GM19351 (cell line): ENCODE measurements around the gene HS2ST1.

Source experiments
- ATAC-seq: cut with Tn5 transposase; IDR thresholded peaks from one replicate; pipeline ENCODE4 v1.9.1; 2021; ENCODE audit warnings: mild to moderate bottlenecking, moderate library complexity; ENCODE audit not compliant: unreplicated experiment

Gene HS2ST1

DNA sequence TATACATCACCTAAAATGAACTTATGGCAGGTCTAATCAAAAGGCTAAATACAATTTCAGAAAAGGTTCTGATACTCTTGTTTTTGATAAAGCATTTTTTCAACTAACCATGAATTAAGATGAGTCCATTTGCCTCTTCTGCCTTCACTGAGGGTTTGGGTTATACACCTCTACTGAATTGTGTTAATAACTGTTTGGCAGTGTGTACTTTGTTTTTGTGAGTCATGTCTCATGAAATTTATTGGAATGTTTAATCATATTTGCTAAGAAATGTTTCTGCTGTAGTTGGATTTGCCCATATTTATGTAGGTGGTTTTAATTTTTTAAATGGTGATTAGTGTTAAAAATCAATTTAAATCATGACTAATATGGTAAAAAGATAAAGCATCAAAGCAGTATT, 190.5 kb downstream of the HS2ST1 start:
- no peak for ATAC-seq

- no peak for ATAC-seq
Measured at GRCh38 chr1:87106144-87106543, 191.7 kb downstream of the HS2ST1 start.

GRCh38 chr1:87106867-87107266, 192.4 kb downstream of the HS2ST1 start:
- no peak for ATAC-seq

GRCh38 chr1:87108228-87108627, 193.8 kb downstream of the HS2ST1 start:
- no peak for ATAC-seq

DNA sequence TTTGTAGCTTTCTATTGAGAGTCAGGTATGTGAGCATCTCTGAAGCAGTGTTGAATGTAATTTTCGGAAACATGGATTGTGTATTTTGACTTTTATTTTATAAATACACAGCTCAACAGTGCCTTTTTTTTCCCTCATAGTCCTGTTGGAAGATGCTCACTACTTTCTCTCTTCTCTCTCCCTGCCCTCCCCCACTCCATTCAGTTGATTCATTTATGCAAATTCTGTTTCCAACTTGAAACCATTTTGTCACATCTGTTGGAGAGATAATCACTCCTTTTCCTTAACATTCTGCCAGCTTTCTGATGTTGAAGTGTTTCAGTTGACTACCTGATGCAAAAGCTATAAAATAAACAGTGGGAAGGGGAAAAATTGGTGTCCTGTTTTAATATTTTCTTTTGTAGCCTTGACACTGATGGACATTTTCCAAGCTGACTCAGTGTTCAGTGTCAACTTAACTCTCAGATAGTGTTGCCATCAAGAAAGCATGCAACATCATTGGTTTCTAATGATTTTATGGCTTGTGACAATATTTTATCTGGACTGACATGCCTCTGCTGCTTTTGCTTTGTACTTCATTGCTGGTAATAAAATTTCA, 194.5 kb downstream of the HS2ST1 start:
- no peak for ATAC-seq

DNA sequence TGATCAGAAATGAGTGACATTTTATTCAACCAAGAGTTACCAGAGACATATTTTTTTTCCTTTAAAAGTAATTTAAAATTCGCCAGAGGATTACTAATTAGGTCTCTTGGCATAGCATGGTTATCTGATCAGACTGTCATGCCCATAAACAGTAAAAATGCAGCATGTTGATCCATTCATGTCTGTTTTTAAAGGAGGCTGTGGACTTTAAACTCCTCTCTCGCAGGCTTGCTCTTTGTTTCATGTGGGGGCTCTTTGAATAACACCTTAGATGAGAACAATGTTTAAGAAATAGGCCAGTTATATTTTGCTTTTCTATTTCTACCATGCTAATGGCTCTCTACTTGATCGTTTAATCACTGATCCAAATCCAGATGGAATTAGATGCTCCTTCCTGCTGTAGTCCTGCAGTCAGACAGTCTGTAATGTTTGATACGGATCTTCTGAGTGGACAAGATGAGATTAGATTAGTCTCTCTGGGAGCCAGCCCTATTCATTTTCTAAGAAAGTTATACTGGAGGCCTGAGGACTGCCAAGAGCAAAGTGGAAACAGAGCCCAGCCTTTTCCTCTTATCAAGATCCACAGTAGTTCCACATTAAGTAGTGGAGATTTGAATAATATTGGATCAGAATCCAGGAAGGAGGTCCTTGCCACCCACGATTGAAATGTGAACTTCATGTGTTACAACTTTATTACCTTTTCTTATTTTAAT, 197.4 kb downstream of the HS2ST1 start:
- ATAC-seq = no peak

DNA sequence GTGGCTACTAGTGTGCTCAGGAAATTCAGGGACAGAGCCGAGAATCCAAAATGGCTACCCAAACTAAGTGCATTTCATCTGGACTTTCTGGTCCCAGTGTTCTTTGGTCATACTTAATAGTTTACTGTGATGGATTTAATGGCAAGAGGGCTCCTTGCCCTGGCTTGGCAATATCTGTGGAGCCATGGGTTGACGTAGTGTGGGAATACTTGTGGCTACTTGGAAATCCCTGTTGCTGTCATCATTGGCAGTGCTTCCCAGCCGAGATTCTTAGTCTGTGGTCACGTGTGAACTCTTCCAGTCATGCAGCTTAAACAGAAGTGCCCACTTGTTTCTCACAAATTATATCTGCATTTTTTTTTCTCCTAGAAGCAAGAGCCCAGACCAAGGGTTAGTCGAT, 198.9 kb downstream of the HS2ST1 start:
- ATAC-seq = no peak

DNA sequence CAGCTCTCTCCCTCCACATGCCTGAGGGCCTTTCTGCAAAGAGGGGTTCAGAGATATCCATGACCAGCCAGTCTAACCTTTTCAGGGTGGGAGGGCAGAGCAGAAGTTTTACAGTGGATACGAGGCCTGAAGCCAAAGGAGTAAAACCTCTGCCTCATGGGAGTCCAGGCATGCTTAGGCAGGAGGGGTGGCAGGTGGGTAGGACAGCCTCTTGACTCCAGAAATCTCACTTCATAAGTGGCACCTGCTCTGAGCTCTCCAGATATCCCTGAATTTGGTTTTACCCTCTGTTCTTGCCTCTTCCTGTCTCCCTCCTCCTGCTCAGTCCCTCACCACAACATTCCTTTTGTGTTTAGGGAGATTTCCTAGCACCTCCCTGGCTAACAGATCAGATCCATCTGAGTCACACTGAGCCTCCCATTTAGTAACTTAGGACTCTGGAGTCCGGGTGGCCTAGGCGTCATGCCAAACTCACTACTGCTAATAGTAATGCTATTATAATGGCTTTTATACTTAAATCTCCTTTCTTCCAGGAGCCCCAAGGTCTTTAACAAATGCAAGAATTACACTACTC, 201.0 kb downstream of the HS2ST1 start:
- no peak for ATAC-seq

- no peak for ATAC-seq
Measured at GRCh38 chr1:87115891-87116290, 201.5 kb downstream of the HS2ST1 start.

DNA sequence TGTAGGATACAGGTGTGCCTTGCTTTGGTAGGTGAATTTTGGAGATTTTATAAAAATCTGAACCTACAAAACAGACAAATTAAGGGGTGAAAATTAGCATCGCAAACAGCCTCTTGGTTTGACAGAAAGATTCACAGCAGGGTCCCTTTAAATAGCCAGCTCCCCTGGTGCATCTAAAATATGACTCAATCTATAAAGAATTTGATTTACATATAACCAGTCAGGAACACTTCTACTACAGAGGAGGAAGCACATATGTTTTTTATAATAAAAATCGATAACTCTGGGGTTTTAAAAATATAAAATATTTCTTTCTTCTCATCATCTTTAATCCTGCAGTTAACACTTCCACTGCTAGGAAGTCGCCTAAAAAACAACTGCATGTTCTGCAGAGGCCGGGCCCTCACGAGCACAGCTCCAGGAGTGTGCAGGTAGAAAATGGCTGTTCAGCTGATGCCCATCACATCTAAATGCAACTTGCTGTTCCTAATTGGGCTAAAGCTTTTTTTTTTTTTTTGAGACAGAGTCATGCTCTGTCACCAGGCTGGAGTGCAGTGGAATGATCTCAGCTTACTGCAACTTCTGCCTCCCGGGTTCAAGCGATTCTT, 203.4 kb downstream of the HS2ST1 start:
- ATAC-seq = no peak

DNA sequence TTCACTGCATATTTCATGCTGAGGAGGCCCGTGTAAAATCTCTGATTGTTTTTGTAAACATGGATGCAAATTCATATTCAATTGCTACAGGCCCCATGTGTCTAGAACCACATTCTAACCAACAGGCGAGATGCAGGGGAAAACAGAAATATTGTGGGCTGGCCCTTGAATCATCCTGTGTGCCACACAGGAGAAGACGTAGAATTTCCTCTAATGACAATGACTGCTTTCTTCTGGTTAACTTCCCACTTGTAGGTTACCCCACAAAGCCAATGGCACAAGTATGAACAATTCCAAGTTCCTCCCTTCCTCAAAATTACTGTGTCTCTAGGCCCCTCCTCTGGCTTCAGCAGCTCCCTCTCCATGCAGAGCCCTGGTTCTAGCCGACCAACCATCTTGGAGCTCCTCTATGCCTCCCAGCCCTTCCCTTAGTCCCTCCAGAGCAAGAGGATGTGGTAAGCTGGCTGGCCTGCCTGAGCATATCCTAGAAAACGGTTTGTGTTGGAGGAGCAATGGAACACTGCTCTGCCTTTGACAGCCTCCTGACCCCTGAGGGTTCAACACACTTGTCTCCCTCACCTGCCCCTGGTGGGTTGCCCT, 205.2 kb downstream of the HS2ST1 start:
- no peak for ATAC-seq

DNA sequence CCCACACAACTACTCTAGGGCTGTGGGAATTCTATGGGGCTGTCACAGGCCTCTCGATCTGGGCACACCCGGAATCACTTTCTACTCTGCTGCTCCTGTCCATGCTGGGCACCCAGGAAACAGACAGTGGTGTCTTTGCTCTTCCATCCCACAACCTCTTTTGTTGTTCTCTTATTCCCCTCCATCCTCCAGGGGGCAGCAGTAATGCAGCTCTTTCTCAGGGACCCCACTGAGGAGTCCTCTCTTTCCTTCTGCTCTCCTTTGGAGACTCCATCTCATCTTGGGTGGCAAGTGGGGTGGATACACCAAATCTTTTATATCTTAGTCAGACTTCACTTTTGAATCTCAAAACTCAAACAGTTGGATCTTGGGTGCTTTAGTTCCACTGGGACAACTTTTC, 206.3 kb downstream of the HS2ST1 start:
- ATAC-seq = no peak

GRCh38 chr1:87121711-87122163, 207.3 kb downstream of the HS2ST1 start:
- ATAC-seq = no peak

GRCh38 chr1:87122243-87122642, 207.8 kb downstream of the HS2ST1 start:
- no peak for ATAC-seq

GRCh38 chr1:87123610-87124009, 209.2 kb downstream of the HS2ST1 start:
- no peak for ATAC-seq

- ATAC-seq = no peak
Measured at GRCh38 chr1:87126886-87127505, 212.6 kb downstream of the HS2ST1 start.

- ATAC-seq = no peak
Measured at GRCh38 chr1:87127581-87127980, 213.1 kb downstream of the HS2ST1 start.

- no peak for ATAC-seq
Measured at GRCh38 chr1:87129038-87129437, 214.6 kb downstream of the HS2ST1 start.

DNA sequence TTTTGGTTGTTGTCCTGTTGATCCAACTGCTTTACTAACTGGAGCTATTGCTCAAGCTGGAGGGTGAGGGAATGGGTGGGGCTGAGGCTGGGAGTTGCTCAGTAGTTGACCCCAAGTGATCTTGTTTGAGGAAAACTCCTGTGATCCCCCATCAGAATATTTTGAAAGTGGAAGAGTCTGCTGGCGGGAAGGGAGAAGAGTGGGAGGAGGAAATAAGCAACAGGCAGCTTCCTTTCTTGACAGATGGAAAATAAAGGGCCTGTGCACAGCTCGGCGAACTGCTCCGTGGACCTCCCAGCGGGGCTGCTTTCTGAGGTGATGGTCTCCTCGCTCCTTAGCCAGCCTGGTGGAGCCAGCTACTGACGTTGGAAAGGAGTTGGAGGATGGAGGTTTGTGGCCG, 215.2 kb downstream of the HS2ST1 start:
- ATAC-seq = no peak

GRCh38 chr1:87130438-87130837, 216.0 kb downstream of the HS2ST1 start:
- ATAC-seq = no peak

DNA sequence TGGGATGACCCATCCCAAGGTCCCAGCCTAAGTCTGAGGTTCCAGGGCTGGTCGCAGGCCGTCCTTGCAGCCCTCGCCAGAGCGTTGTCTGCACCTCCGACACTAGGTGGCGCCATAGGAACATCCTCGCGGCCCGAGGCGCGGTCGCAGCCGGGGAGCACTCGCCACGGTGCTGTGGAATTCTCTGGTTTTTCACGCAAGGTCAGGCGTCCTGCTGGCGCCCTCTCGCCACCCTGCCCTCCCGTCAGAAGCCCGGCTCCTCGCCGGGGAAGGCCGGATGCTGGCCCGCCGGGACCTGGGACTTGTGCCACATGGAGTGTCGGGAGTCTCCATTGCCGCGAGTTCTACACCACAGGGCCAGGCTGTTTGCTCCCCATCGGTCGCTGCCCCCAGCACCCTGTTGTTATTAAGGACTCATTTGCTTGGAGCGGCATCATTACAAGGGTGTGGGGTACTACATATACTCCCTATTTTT, 217.4 kb downstream of the HS2ST1 start:
- peak; percentile 94 for ATAC-seq
